ENCODE results near the gene VTN.
A peak's percentile ranks its signal among the peaks of the same experiment; 100 is the strongest.

Gene VTN

GRCh38 chr17:28407130-28407973, 37.2 kb upstream of the VTN start:
- TF ChIP-seq CTCF (conservative IDR thresholded peaks at IDR 0.05; ENCODE audit: low read depth, low read length): peak; percentile 14
- no peak for DNase-seq (ENCODE audit: low read depth)
- no peak overlapping the region for H3K4me3 ChIP-seq (ENCODE audit: low read depth, low read length)

- TF ChIP-seq CTCF (conservative IDR thresholded peaks at IDR 0.05; ENCODE audit: low read depth, low read length): no peak
- peak overlapping the region; percentile 65 for H3K4me3 ChIP-seq (ENCODE audit: low read depth, low read length)
- DNase-seq (ENCODE audit: low read depth): peak; percentile 13
Measured at GRCh38 chr17:28406473-28406814, 36.3 kb upstream of the VTN start.

GRCh38 chr17:28405632-28406472, 35.7 kb upstream of the VTN start, which contains the start of gene SLC46A1:
Gene SLC46A1 (minus strand): TSS chr17:28406212. CDS start chr17:28406114, 98 bp downstream.
- H3K4me3 ChIP-seq (ENCODE audit: low read depth, low read length): peak within 1 kb of the TSS; percentile 65
- no peak for TF ChIP-seq CTCF (conservative IDR thresholded peaks at IDR 0.05; ENCODE audit: low read depth, low read length)
- peak; percentile 9 for DNase-seq (ENCODE audit: low read depth)

GRCh38 chr17:28404812-28405570, 34.9 kb upstream of the VTN start:
- H3K4me3 ChIP-seq (ENCODE audit: low read depth, low read length): peak overlapping the region; percentile 65
- DNase-seq (ENCODE audit: low read depth): no peak

GRCh38 chr17:28404461-28404811, 34.3 kb upstream of the VTN start:
- TF ChIP-seq CTCF (conservative IDR thresholded peaks at IDR 0.05; ENCODE audit: low read depth, low read length): no peak
- H3K4me3 ChIP-seq (ENCODE audit: low read depth, low read length): no peak overlapping the region
- DNase-seq (ENCODE audit: low read depth): no peak

More at GRCh38 chr17:28404812-28405570, 34.9 kb upstream of the VTN start:
- TF ChIP-seq CTCF (conservative IDR thresholded peaks at IDR 0.05; ENCODE audit: low read depth, low read length): no peak

GRCh38 chr17:28404007-28404406, 33.9 kb upstream of the VTN start:
- no peak for TF ChIP-seq CTCF (conservative IDR thresholded peaks at IDR 0.05; ENCODE audit: low read depth, low read length)
- DNase-seq (ENCODE audit: low read depth): no peak
- H3K4me3 ChIP-seq (ENCODE audit: low read depth, low read length): no peak overlapping the region
